ENCODE data around the gene SPATA1. TPM values are rescaled to one million over a fixed set of nuclear protein-coding genes. Genes with fewer than 3 reads are reported as not detected.

Gene SPATA1
- polyA plus RNA-seq, 6 donors from 2014 or later: 0.23 to 0.96 (median 0.25) TPM; not detected in 3

DNA sequence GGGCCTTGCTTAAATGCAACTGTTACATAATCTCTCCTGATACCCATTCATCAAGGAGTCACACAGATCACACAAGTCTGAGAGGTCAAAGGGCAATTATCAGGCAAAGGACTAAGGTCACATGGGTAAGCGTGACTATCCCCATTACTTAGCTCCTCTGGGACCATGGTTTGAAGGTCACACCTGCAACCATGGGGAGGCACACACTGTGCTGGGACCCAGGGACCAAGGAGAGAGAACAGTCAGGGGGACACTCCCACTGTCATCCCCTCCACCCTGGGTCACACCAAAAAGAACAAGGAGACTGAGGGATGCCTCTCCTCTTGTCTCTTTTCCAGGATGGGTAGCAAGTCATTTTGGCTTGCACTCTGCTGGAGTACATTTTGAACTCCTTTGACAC lies 99.0 kb downstream of the SPATA1 start:
- H3K36me3 Mint-ChIP-seq: peaks cover 20 to 39% of the 10 kb centered on the region in 2 donors
- peaks cover 17 to 50% (median 34%) of the 10 kb centered on the region in 7 donors for H3K9me3 Mint-ChIP-seq
- H3K27me3 Mint-ChIP-seq: peaks cover 5 to 23% (median 7%) of the 10 kb centered on the region in 3 donors
- no peak overlapping the region for H3K27ac Mint-ChIP-seq
- ATAC-seq (ENCODE audit: low read depth in 2 of 2): no peak
- no peak overlapping the region for H3K4me3 Mint-ChIP-seq
- no peak for DNase-seq
- no peaks in the 10 kb centered on the region for H3K4me1 Mint-ChIP-seq

DNA sequence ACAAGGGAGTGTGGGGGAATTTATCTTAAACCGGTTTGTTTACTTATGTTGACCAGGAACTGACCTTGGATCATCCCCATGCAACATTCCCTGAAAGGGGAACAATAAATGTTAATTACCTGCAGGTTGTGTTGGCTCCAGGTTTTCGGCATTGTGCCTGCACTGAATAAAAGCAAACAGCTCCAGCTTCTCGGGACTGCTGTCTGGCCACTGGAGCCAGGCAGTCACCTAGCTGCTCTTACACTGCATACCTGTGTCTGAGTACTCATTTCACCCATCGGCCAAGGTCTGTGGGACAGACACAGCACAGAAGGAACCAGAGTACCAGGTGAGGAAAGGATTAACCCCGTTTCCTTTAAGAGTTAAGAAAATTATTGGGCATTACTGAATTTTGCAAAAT lies 100.8 kb downstream of the SPATA1 start:
- H3K36me3 Mint-ChIP-seq: peaks cover 20 to 39% of the 10 kb centered on the region in 2 donors
- peaks cover 17 to 52% (median 34%) of the 10 kb centered on the region in 7 donors for H3K9me3 Mint-ChIP-seq
- peaks cover 0 to 3% (median 0%) of the 10 kb centered on the region in 3 donors for H3K4me1 Mint-ChIP-seq
- ATAC-seq (ENCODE audit: low read depth in 2 of 2) (no peak), DNase-seq (no peak)
- H3K27ac Mint-ChIP-seq: no peak overlapping the region
- H3K4me3 Mint-ChIP-seq: peak overlapping the region in 1 of 8 donors; percentile 5
- peaks cover 7 to 34% (median 17%) of the 10 kb centered on the region in 3 donors for H3K27me3 Mint-ChIP-seq

DNA sequence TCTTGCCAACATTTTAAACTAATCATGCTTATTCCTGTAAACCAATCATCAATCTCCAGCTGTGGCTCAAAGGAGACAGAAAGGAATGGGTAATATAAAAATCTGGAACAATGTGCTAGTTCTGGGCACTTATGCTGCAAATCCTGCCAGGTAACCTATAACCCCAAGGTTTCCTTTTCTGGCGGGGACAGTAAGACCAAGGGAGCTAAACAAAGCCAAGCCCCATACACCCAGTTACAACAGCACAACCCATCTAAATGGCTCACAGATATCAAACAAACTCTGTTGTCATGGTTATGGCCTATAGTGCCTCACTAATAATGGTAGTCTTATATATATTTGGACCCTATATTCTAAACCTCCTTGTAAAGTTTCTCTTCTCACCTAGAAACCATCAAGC lies 104.9 kb downstream of the SPATA1 start:
- Mint-ChIP-seq H3K4me3 (no peak overlapping the region), H3K4me1 (peaks cover 0 to 3% (median 0%) of the 10 kb centered on the region in 3 donors), H3K36me3 (peaks cover 7 to 25% of the 10 kb centered on the region in 2 donors), H3K9me3 (peaks cover 6 to 29% (median 13%) of the 10 kb centered on the region in 7 donors), H3K27me3 (peaks cover 15 to 33% (median 16%) of the 10 kb centered on the region in 3 donors), H3K27ac (no peak overlapping the region)
- no peak for DNase-seq
- no peak for ATAC-seq (ENCODE audit: low read depth in 2 of 2)

DNA sequence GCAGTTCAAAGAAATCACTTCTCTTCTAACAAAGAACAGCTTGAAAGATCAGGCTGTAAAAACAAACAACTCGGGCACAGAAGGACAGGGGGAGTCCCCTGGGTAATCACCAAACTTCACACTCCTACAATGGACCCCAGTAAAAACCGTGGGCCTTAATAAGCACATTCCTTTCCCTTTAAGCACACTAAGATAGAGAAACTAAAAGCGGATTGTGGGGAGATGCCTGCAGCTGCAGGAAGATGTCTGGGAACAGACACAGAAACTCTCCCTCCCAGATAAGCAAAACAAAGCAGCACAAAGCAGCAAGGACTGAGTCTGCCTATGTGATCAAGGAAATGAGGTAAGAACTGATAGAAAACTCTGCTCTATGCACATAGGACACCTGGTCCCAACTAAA lies 105.6 kb downstream of the SPATA1 start:
- Mint-ChIP-seq H3K36me3 (peaks cover 0 to 17% of the 10 kb centered on the region in 2 donors), H3K27me3 (peaks cover 15 to 27% (median 15%) of the 10 kb centered on the region in 3 donors), H3K4me3 (no peak overlapping the region), H3K4me1 (peaks cover 0 to 3% (median 0%) of the 10 kb centered on the region in 3 donors), H3K9me3 (peaks cover 0 to 22% (median 6%) of the 10 kb centered on the region in 7 donors), H3K27ac (peak overlapping the region in 1 of 6 donors; percentile 33)
- no peak for DNase-seq
- ATAC-seq (ENCODE audit: low read depth in 2 of 2): no peak

DNA sequence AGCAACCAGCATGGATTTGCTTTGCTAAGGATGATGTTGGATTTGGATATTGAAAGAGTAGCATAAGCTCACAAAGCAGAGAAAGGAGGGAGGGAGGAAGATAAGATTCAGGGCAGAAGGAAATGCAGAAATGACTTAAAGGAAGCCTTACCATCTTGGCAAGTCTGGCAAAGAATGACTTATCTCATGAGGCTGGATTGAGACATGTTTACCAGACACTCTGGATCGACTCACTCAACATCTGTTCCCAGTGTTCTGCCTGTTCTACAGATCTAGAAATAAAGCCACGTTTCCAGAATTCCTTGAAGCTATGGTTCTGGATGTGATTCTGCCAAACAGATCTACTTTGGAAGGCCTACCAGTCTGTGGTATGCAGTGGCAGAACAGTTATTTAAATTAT lies 106.8 kb downstream of the SPATA1 start:
- peaks cover 15 to 22% (median 15%) of the 10 kb centered on the region in 3 donors for H3K27me3 Mint-ChIP-seq
- H3K36me3 Mint-ChIP-seq: peaks cover 0 to 15% of the 10 kb centered on the region in 2 donors
- DNase-seq (no peak), ATAC-seq (ENCODE audit: low read depth in 2 of 2) (no peak)
- H3K4me1 Mint-ChIP-seq: peaks cover 0 to 3% (median 0%) of the 10 kb centered on the region in 3 donors
- peaks cover 0 to 13% (median 4%) of the 10 kb centered on the region in 7 donors for H3K9me3 Mint-ChIP-seq
- no peak overlapping the region for H3K27ac Mint-ChIP-seq
- H3K4me3 Mint-ChIP-seq: no peak overlapping the region

DNA sequence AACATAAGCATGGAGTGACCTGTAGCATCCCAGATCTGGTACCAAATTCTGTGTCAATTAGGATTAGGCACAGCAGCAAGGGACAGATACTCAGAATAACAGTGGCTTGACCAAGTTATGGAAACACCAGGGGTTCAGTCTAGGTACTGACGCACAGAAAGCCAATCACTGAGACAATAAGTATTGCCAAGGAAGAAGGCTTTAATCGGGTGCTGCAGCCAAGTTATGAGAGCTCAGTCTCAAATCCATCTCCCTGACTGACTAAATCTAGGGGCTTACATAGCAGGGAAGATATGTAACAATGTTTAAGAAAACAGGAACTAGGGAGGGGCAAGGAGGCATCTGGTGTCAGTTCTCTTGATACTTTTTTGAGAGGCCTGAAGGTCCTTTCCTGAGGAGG lies 107.7 kb downstream of the SPATA1 start:
- ATAC-seq (ENCODE audit: low read depth in 2 of 2): no peak
- H3K36me3 Mint-ChIP-seq: peaks cover 0 to 15% of the 10 kb centered on the region in 2 donors
- H3K27me3 Mint-ChIP-seq: peaks cover 15 to 22% (median 15%) of the 10 kb centered on the region in 3 donors
- peaks cover 0 to 13% (median 4%) of the 10 kb centered on the region in 7 donors for H3K9me3 Mint-ChIP-seq
- no peak overlapping the region for H3K27ac Mint-ChIP-seq
- H3K4me3 Mint-ChIP-seq: no peak overlapping the region
- H3K4me1 Mint-ChIP-seq: peaks cover 0 to 3% (median 0%) of the 10 kb centered on the region in 3 donors
- no peak for DNase-seq

DNA sequence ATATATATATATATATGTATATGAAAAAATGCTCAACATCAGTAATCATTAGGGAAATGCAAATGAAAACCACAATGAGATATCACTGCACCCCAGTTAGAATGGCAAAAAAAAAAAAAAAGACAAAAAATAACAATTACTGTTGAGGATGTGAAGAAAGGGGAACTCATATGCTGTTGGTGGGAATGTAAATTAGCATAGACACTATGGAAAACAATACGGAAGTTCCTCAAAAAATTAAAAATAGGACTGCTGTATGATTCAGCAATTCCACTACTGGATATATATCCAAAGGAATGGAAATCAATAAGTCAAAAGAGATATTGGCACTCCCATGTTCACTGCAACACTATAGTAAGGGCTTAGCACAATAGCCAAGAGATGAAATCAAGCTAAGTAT lies 109.6 kb downstream of the SPATA1 start:
- ATAC-seq (ENCODE audit: low read depth in 2 of 2): no peak
- Mint-ChIP-seq H3K27me3 (peaks cover 15 to 26% (median 15%) of the 10 kb centered on the region in 3 donors), H3K27ac (no peak overlapping the region), H3K4me1 (peaks cover 0 to 10% (median 4%) of the 10 kb centered on the region in 3 donors), H3K4me3 (peak overlapping the region in 1 of 8 donors; percentile 4), H3K9me3 (peaks cover 0 to 9% (median 4%) of the 10 kb centered on the region in 7 donors), H3K36me3 (peaks cover 0 to 15% of the 10 kb centered on the region in 2 donors)
- DNase-seq: no peak

Other genes with a start within 250 kb of the SPATA1 start
- gene SAMD13, start 204.7 kb upstream of the SPATA1 start, polyA plus RNA-seq (ENCODE audit: low read depth in 6 of 6): under 1 TPM in 3 of 6 donors, not detected in 3; 0.53 to 0.70 (median 0.55) TPM
- not detected for gene DNASE2B, start 107.9 kb upstream of the SPATA1 start, polyA plus RNA-seq (ENCODE audit: low read depth in 6 of 6)
- 100 to 1,000 TPM in 1 of 6 donors, 10 to 100 TPM in 5; 54.8 to 110 (median 60.0) TPM for gene RPF1, start 27.1 kb upstream of the SPATA1 start, polyA plus RNA-seq (ENCODE audit: low read depth in 6 of 6)
- 100 to 1,000 TPM; 277 to 361 (median 296) TPM for gene GNG5, start 195 bp downstream of the SPATA1 start, polyA plus RNA-seq (ENCODE audit: low read depth in 6 of 6)
- gene CTBS, start 68.1 kb downstream of the SPATA1 start, polyA plus RNA-seq (ENCODE audit: low read depth in 6 of 6): 10 to 100 TPM; 34.8 to 50.7 (median 40.2) TPM
- gene SSX2IP, start 184.1 kb downstream of the SPATA1 start, polyA plus RNA-seq (ENCODE audit: low read depth in 6 of 6): 1 to 10 TPM; 3.9 to 6.9 (median 5.1) TPM